Activated naive CD4-positive, alpha-beta T cell treated with anti-CD3 and anti-CD28 coated beads, Interleukin-2, amount 50 U/mL, for 24 hours (primary cell): ENCODE measurements around the gene SLC25A2.
"Not testable (repeated sequence)": the region's sequence is repeated elsewhere in the genome, so short reads cannot be mapped to it uniquely, and the experiment has no call there.

Source experiments
- H3K27ac Mint-ChIP-seq: one replicate; pipeline ENCODE4 v1.8.0; 2021; ENCODE audit warnings: mild to moderate bottlenecking, mixed read lengths
- H3K27me3 Mint-ChIP-seq: one replicate; pipeline ENCODE4 v1.8.0; 2021; ENCODE audit warnings: mixed read lengths
- H3K36me3 Mint-ChIP-seq: one replicate; pipeline ENCODE4 v1.8.0; 2021; ENCODE audit warnings: mixed read lengths
- H3K4me1 Mint-ChIP-seq: one replicate; pipeline ENCODE4 v1.8.0; 2021; ENCODE audit warnings: mixed read lengths
- H3K4me3 Mint-ChIP-seq: one replicate; pipeline ENCODE4 v1.8.0; 2021; ENCODE audit warnings: mild to moderate bottlenecking, mixed read lengths
- H3K9me3 Mint-ChIP-seq: one replicate; pipeline ENCODE4 v1.8.0; 2021; ENCODE audit warnings: mixed read lengths

SLC25A2 gene

DNA sequence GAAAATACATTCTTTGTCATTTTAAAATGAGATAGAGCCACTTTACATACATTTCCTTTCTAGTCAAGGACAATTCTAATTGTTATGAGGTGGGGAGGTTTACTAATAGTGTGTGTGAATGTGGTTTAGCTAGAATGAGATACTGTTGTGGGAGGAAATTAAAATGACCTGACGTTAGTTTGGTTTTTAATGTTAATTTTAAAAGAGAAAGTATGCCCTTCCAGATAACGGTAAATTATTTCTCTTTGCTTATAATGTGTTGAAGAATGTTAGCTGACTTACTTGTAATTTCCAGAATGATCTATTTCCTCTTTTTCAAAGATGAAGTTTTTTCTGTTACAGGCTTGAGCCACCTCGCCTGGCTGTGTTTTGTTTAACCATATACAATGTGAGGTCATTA lies 18.4 kb upstream of the SLC25A2 start:
- Mint-ChIP-seq H3K4me1 (peaks cover 33% of the 10 kb centered on the region), H3K4me3 (peak overlapping the region; percentile 30), H3K27me3 (peaks cover 12% of the 10 kb centered on the region), H3K9me3 (peaks cover 33% of the 10 kb centered on the region), H3K27ac (no peak overlapping the region), H3K36me3 (peaks cover 49% of the 10 kb centered on the region)

GRCh38 chr5:141320225-141321169 lies 16.6 kb upstream of the SLC25A2 start, which contains the start of gene TAF7:
Gene TAF7 (minus strand): TSS chr5:141320784. CDS start chr5:141320044, 740 bp downstream.
- Mint-ChIP-seq H3K27me3 (peaks cover 2% of the 10 kb centered on the region), H3K27ac (peak within 1 kb of the TSS; percentile 99), H3K9me3 (peaks cover 36% of the 10 kb centered on the region), H3K36me3 (peaks cover 48% of the 10 kb centered on the region), H3K4me1 (peaks cover 30% of the 10 kb centered on the region), H3K4me3 (peak within 1 kb of the TSS; percentile 96)

DNA sequence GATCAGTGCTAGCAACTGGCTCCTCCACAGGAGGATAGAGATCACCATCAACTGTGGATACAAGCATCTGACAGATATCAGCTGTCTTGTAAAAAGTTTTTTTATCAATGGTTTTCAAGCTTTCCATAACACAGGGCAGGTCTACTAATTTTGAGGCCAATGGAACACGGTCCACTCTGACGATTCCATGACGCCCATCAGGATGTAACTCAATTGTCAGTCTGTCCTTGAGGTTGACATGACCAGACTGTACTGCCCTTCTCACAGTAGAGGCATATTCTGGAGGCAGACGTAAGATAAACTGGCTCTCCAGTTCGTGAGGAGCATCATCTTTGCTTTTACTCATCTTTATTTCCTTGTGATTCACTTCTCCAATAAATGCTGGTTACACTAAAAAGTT lies 15.8 kb upstream of the SLC25A2 start:
- peak overlapping the region; percentile 96 for H3K4me3 Mint-ChIP-seq
- H3K27ac Mint-ChIP-seq, result peak overlapping the region; percentile 59
- H3K4me1 Mint-ChIP-seq, result peaks cover 32% of the 10 kb centered on the region
- peaks cover 1% of the 10 kb centered on the region for H3K27me3 Mint-ChIP-seq
- peaks cover 44% of the 10 kb centered on the region for H3K9me3 Mint-ChIP-seq
- peaks cover 55% of the 10 kb centered on the region for H3K36me3 Mint-ChIP-seq

DNA sequence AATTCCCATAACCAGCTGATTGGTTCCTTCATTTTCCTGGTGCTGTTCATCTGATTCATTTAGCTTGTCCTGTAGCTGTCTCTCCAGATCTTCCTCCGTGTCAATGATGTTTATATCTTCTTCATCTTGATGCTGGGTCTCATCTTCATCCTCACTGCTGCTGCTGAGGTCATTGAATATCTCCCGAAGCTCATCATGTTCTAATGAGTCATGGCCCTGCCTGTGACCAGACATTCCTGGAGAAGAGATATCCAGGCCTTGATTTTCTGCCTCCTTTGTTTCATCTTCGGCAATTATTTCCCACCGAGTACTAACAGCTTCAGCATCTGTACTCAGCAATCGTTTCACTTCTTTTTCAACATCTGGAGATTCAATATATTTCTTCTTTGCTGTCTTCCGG lies 15.4 kb upstream of the SLC25A2 start:
- H3K4me1 Mint-ChIP-seq, result peaks cover 32% of the 10 kb centered on the region
- peaks cover 56% of the 10 kb centered on the region for H3K36me3 Mint-ChIP-seq
- peak overlapping the region; percentile 59 for H3K27ac Mint-ChIP-seq
- peak overlapping the region; percentile 96 for H3K4me3 Mint-ChIP-seq
- H3K27me3 Mint-ChIP-seq, result no peaks in the 10 kb centered on the region
- H3K9me3 Mint-ChIP-seq, result peaks cover 47% of the 10 kb centered on the region

DNA sequence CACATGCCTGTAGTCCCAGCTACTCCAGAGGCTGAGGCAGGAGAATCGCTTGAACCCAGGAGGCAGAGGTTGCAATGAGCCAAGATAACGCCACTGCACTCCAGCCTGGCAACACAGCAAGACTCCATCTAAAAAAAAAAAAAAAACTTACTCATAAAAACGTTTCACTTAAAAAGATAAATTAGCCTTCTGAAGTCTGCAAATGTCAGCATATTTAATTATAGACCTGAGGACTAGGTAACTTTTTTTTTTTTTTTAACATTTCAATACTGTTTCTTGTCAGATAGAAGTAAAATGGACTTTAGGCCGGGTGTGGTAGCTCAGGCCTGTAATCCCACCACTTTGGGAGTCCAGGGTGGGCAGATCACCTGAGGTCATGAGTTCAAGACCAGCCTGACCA lies 13.1 kb upstream of the SLC25A2 start:
- Mint-ChIP-seq H3K4me1 (peaks cover 32% of the 10 kb centered on the region), H3K36me3 (peaks cover 65% of the 10 kb centered on the region), H3K9me3 (peaks cover 50% of the 10 kb centered on the region)
- H3K27ac Mint-ChIP-seq, H3K27me3 Mint-ChIP-seq, H3K4me3 Mint-ChIP-seq: not testable (repeated sequence)

GRCh38 chr5:141313711-141314110 lies 9.9 kb upstream of the SLC25A2 start:
- Mint-ChIP-seq H3K4me3 (no peak overlapping the region), H3K27ac (no peak overlapping the region), H3K27me3 (no peaks in the 10 kb centered on the region), H3K9me3 (peaks cover 33% of the 10 kb centered on the region), H3K4me1 (peaks cover 12% of the 10 kb centered on the region), H3K36me3 (peaks cover 51% of the 10 kb centered on the region)

GRCh38 chr5:141306630-141307029 lies 2.8 kb upstream of the SLC25A2 start:
- Mint-ChIP-seq H3K36me3 (peaks cover 34% of the 10 kb centered on the region), H3K9me3 (peaks cover 22% of the 10 kb centered on the region), H3K4me1 (no peaks in the 10 kb centered on the region), H3K27me3 (no peaks in the 10 kb centered on the region), H3K27ac (no peak overlapping the region), H3K4me3 (no peak overlapping the region)

DNA sequence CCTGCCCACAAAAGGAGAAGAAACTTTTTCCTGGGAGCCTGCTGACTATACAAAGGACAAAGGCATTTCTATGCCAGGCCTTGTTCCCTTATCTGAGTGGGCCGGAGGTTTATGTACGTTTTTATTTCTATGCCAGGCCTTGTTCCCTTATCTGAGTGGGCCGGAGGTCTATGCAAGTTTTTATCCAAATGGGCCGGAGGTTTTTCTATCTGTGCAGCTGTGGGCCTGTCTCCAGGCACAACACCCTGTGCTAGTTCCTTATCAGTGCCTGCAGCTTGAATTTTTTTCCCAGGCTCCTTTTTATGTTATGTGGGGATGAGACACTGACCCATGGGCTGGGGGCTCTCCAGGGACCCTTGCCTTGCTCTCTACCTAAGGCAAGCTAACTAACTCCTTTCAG lies 5.5 kb downstream of the SLC25A2 start:
- Mint-ChIP-seq H3K4me1 (no peaks in the 10 kb centered on the region), H3K36me3 (peaks cover 46% of the 10 kb centered on the region), H3K9me3 (peaks cover 29% of the 10 kb centered on the region), H3K4me3 (no peak overlapping the region), H3K27ac (no peak overlapping the region), H3K27me3 (no peaks in the 10 kb centered on the region)

GRCh38 chr5:141272906-141273305 lies 30.9 kb downstream of the SLC25A2 start:
- peaks cover 20% of the 10 kb centered on the region for H3K36me3 Mint-ChIP-seq
- peaks cover 29% of the 10 kb centered on the region for H3K9me3 Mint-ChIP-seq
- no peak overlapping the region for H3K27ac Mint-ChIP-seq

DNA sequence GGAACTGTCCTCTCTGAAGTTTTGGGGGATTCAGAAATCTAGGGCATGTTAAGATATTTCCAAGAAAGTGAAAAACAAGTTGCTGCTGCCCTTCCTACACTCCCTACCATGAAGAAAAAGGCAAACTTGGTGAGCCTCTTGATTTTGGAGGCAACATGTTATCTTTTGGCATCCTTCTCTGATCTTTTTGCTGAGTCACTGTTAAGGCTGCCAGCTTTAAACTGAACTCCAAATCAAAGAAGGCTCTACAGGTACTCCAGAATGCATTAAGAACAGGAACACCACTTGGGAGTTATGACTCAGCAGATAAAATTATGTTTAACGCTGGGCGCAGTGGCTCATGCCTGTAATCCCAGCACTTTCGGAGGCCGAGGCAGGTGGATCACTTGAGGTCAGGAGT lies 34.7 kb downstream of the SLC25A2 start:
- H3K4me1 Mint-ChIP-seq, result no peaks in the 10 kb centered on the region
- H3K9me3 Mint-ChIP-seq, result peaks cover 36% of the 10 kb centered on the region
- peaks cover 38% of the 10 kb centered on the region for H3K36me3 Mint-ChIP-seq
- no peak overlapping the region for H3K4me3 Mint-ChIP-seq
- no peak overlapping the region for H3K27ac Mint-ChIP-seq
- H3K27me3 Mint-ChIP-seq, result no peaks in the 10 kb centered on the region

More at GRCh38 chr5:141272906-141273305, 30.9 kb downstream of the SLC25A2 start:
- H3K4me1 Mint-ChIP-seq, result no peaks in the 10 kb centered on the region
- no peak overlapping the region for H3K4me3 Mint-ChIP-seq
- no peaks in the 10 kb centered on the region for H3K27me3 Mint-ChIP-seq

- Mint-ChIP-seq H3K4me3 (no peak overlapping the region), H3K36me3 (peaks cover 36% of the 10 kb centered on the region), H3K9me3 (peaks cover 15% of the 10 kb centered on the region), H3K27ac (no peak overlapping the region), H3K27me3 (no peaks in the 10 kb centered on the region), H3K4me1 (no peaks in the 10 kb centered on the region)
Observed at GRCh38 chr5:141261238-141261546, 42.7 kb downstream of the SLC25A2 start.

- Mint-ChIP-seq H3K9me3 (peaks cover 13% of the 10 kb centered on the region), H3K36me3 (peaks cover 32% of the 10 kb centered on the region), H3K27me3 (no peaks in the 10 kb centered on the region), H3K4me3 (no peak overlapping the region), H3K4me1 (no peaks in the 10 kb centered on the region), H3K27ac (no peak overlapping the region)
Observed at GRCh38 chr5:141260458-141261237, 43.2 kb downstream of the SLC25A2 start.

GRCh38 chr5:141258948-141259347 lies 44.9 kb downstream of the SLC25A2 start:
- Mint-ChIP-seq H3K36me3 (peaks cover 27% of the 10 kb centered on the region), H3K27me3 (no peaks in the 10 kb centered on the region), H3K4me3 (no peak overlapping the region), H3K4me1 (no peaks in the 10 kb centered on the region), H3K9me3 (peaks cover 14% of the 10 kb centered on the region), H3K27ac (no peak overlapping the region)

DNA sequence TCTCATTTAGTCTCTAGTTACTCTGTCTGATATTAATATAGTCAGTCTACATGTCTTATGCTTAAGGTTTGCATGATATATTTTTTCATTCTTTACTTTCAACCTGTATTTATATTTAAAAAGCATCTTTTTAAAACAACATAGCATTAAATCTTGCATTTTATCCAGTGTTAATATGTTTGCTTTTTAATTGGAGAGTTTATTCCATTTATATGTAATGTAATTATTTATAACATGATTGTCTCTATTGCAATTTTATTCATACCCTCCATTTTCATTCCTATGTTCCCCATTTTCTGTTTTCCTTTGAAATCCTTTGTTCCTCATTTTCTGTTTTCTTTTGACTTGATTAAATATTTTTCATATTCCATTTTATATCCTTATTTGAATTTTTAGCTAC lies 45.4 kb downstream of the SLC25A2 start:
- Mint-ChIP-seq H3K4me3 (no peak overlapping the region), H3K27ac (no peak overlapping the region), H3K36me3 (peaks cover 26% of the 10 kb centered on the region), H3K9me3 (peaks cover 14% of the 10 kb centered on the region), H3K27me3 (no peaks in the 10 kb centered on the region), H3K4me1 (no peaks in the 10 kb centered on the region)
